Ovary (tissue), 9 donors: Measurements from ENCODE around the gene ATP5MC2. TPM values are rescaled to one million over a fixed set of nuclear protein-coding genes. Genes with fewer than 3 reads are reported as not detected.

Experiments
- DNase-seq, 5 donors: peaks; one replicate each; pipeline ENCODE4 v3.0.0-alpha.2; 2019 to 2020
- H3K27ac ChIP-seq, 2 donors: fragments of 200-600 bp; one replicate each; pipeline versions ENCODE4 v1.5.1 to v1.8.0; 2019 to 2022
- H3K27me3 ChIP-seq: fragments of 200-600 bp; one replicate; pipeline ENCODE4 v1.8.0; 2022
- H3K36me3 ChIP-seq: fragments of 200-600 bp; sonication (generic); one replicate; pipeline ENCODE4 v1.5.1; 2019
- H3K4me1 ChIP-seq: one replicate; pipeline ENCODE4 v1.8.1; 2013; ENCODE audit warnings: mild to moderate bottlenecking, moderate library complexity; ENCODE audit not compliant: insufficient read depth
- H3K4me3 ChIP-seq: fragments of 200-600 bp; sonication (generic); one replicate; pipeline ENCODE4 v1.5.1; 2017
- H3K9me3 ChIP-seq, 2 donors: fragments of 200-600 bp in 1 of 2; sonication (generic) in 1 of 2; one replicate each; pipeline versions ENCODE4 v1.5.1 to v1.8.1; 2013 to 2019; ENCODE audit warnings: mild to moderate bottlenecking in 1 of 2, moderate library complexity in 1 of 2
- EP300 ChIP-seq: sonication (generic); formaldehyde crosslinking; IDR thresholded peaks from one replicate; pipeline ENCODE4 v1.6.1; 2017; ENCODE audit warnings: antibody characterized with exemption
- POLR2A ChIP-seq: fragments of 450-650 bp; IDR thresholded peaks from one replicate; pipeline ENCODE4 v1.6.1; 2017; ENCODE audit warnings: antibody characterized with exemption, mild to moderate bottlenecking, moderate library complexity
- WGBS, 3 donors: extraction: QIAGEN DNeasy Blood & Tissue Kit in 1 of 3; methylation state at CpG; one replicate each; pipeline versions ENCODE4 v1.1.5 to v1.1.7; 2013 to 2017; 5-methylcytosine and 5-hydroxymethylcytosine counted together
- intact Hi-C, 4 donors: fragments of 100-400 bp; cut with DNase I; formaldehyde crosslinking; loops; one replicate each; pipeline versions ENCODE4 v1.11.0 to v1.15.1; 2022 to 2023
- polyA plus RNA-seq, 2 donors: library from polyadenylated mRNA; stranded (reverse); fragments of 200-250 nt in 1 of 2; fragments of 350-450 nt in 1 of 2; fragmentation: Illumina TruSeq in 1 of 2; extraction: RNeasy Lipid Tissue Mini Kit (QIAGEN cat#74804) in 1 of 2; gene quantifications; one replicate each; pipeline ENCODE4 v1.2.3, GENCODE V29; 2013 to 2014
- total RNA-seq, 7 donors: library from RNA; depleted of rRNA in 2 of 7; stranded (reverse); fragments of >200 nt in 2 of 7; fragmentation: NEBNext Ultra II Directional in 3 of 7; extraction: Animal tissue kit (Norgen Biotek cat#: 25700) in 3 of 7; gene quantifications; one replicate each; pipeline versions ENCODE4 v1.1.0 to v1.2.4, GENCODE V29; 2016 to 2023
- TF ChIP-seq, protein P1 (sequence below), 3 donors: fragments of 450-650 bp in 2 of 3; fragments of 200-600 bp in 1 of 3; IDR thresholded peaks; one replicate each; pipeline versions ENCODE4 v1.5.1 to v1.8.0; 2016 to 2022; ENCODE audit warnings: antibody characterized with exemption in 3 of 3, mild to moderate bottlenecking in 1 of 3
- donor health status: DM: no; HTN: no; CAD: no; lungs with moderate emphysema.
- donor health status: DM: no; HTN: no; CAD: no.
- donor health status: Bipolar disorder and iron deficiency.
- donor health status: DM: yes; HTN: yes; CAD: no.
- donor health status: DM: no; HTN: no; CAD: no.
- donor health status: DM: yes; HTN: yes; CAD: no.

ATP5MC2 gene
- total and polyA plus RNA-seq, 9 donors = 241 to 485 (median 297) TPM

DNA sequence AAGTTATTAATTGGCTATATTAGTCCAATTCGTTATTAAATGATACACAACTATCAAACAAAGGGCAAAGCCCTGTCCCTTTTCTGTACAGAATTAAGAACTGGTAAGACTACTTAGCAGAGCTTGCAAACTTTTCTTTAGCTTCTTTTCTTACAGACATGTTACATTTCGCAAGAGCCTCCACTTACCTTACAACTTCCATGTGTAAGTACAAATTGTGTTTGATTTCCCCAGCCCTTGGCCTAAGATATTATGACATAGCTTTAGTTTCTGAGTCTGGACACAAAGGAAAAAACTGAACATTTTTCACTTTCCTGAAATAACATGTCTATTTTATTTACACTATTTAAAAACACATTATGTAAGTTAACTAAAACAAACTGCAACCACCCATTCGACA, 51.4 kb downstream of the ATP5MC2 start:
- H3K4me3 ChIP-seq = peak overlapping the region; percentile 74
- peak overlapping the region in 1 of 2 donors; percentile 93 for H3K27ac ChIP-seq
- TF ChIP-seq EP300 (no peak), POLR2A (no peak)
- TF ChIP-seq, protein P1, sequence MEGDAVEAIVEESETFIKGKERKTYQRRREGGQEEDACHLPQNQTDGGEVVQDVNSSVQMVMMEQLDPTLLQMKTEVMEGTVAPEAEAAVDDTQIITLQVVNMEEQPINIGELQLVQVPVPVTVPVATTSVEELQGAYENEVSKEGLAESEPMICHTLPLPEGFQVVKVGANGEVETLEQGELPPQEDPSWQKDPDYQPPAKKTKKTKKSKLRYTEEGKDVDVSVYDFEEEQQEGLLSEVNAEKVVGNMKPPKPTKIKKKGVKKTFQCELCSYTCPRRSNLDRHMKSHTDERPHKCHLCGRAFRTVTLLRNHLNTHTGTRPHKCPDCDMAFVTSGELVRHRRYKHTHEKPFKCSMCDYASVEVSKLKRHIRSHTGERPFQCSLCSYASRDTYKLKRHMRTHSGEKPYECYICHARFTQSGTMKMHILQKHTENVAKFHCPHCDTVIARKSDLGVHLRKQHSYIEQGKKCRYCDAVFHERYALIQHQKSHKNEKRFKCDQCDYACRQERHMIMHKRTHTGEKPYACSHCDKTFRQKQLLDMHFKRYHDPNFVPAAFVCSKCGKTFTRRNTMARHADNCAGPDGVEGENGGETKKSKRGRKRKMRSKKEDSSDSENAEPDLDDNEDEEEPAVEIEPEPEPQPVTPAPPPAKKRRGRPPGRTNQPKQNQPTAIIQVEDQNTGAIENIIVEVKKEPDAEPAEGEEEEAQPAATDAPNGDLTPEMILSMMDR (IDR thresholded peaks at IDR 0.05) = no peak
- peaks cover 9% of the 10 kb centered on the region for H3K4me1 ChIP-seq
- intact Hi-C loops = loop anchor here in 1 of 4 donors (10.0 kb wide), 1 partner anchor 50 kb away; the partner anchor contains the start of gene ATP5MC2
- WGBS, 3 donors = 8 to 18% (median 10%) methylated on average over 3 of the region's 3 CpGs
- no peaks in the 10 kb centered on the region for H3K27me3 ChIP-seq
- H3K36me3 ChIP-seq = no peaks in the 10 kb centered on the region
- H3K9me3 ChIP-seq = no peaks in the 10 kb centered on the region
- DNase-seq = no peak

DNA sequence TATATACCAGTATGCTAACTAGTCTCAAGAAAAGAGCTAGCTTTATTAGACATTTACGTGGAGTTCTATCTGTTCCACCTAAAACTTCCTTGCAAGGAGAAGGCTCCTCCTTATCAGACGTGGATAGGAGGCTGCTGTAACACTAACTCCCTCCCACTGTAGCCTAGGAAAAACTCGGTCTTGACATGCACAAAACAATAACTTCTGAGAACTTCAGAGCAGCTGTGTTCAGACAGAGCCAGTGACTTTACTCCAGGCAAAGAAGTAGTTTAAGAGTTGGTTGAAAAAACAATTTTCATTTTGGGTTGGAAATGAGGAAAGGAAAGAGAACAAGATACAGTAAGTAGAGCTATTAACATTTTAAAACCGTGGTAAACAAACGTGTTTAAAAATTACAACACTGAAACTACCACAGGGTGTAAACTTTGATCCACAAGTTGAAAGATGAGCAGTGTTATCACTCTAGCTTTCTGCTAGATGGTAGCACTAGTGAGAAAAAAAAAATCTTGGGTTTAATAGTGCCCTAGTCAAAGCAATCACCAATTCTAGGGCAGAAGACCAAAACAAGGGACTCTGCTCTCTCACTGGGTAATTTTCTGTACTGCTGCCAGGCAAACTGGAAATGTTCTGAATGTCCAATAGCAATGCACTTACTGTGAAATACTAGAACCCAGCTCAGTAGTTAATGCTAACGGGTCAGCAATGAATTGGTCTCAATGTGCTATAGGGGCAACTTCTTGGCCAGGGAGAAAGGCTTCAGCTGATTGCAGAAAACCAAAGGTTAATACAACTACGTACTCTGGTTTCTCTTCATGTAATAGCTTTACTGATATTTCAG, 52.1 kb downstream of the ATP5MC2 start:
- Histone ChIP-seq H3K36me3 (no peaks in the 10 kb centered on the region), H3K9me3 (no peaks in the 10 kb centered on the region), H3K27ac (peak overlapping the region in 1 of 2 donors; percentile 93), H3K4me3 (peak overlapping the region; percentile 74), H3K27me3 (no peaks in the 10 kb centered on the region), H3K4me1 (peaks cover 10% of the 10 kb centered on the region)
- 2 to 4% (median 3%) methylated on average over 7 of the region's 7 CpGs for WGBS, 3 donors
- intact Hi-C loops = loop anchor here in 1 of 4 donors (10.0 kb wide), 1 partner anchor 51 kb away; the partner anchor contains the start of gene ATP5MC2
- TF ChIP-seq EP300 = no peak
- TF ChIP-seq, protein P1 (IDR thresholded peaks at IDR 0.05) = no peak
- TF ChIP-seq POLR2A = no peak
- peak in 2 of 5 donors; percentile 23 to 37 for DNase-seq

DNA sequence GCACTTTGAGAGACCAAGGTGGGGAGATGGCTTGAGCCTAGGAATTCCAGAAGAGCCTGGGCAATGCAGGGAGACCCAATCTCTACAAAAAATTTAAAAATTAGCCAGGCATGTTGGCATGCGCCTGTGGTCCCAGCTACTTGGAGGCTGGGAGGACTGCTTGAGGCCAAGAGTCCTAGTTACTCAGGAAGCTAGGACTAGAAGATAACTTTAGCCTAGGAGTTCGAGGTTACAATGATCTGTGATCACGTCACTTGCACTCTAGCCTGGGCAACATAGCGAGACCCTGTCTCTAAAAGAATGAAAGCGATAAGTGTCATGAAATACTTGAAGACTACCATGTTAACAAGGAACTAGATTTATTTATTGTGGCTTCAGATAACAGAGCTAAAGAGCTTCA, 53.2 kb downstream of the ATP5MC2 start:
- H3K9me3 ChIP-seq = no peaks in the 10 kb centered on the region
- no peak for TF ChIP-seq EP300
- no peak for TF ChIP-seq POLR2A
- TF ChIP-seq, protein P1 (IDR thresholded peaks at IDR 0.05) = no peak
- no peak for DNase-seq
- 92 to 94% (median 92%) methylated on average over 5 of the region's 5 CpGs for WGBS, 3 donors
- intact Hi-C loops = loop anchor here in 1 of 4 donors (10.0 kb wide), 1 partner anchor 52 kb away; the partner anchor contains the start of gene ATP5MC2
- no peak overlapping the region for H3K4me3 ChIP-seq
- peak overlapping the region in 1 of 2 donors; percentile 93 for H3K27ac ChIP-seq
- H3K4me1 ChIP-seq = peaks cover 13% of the 10 kb centered on the region
- H3K27me3 ChIP-seq = no peaks in the 10 kb centered on the region
- H3K36me3 ChIP-seq = no peaks in the 10 kb centered on the region

GRCh38 chr12:53618275-53618674, 57.6 kb downstream of the ATP5MC2 start:
- intact Hi-C loops = no loop called here
- 0 to 2% (median 0%) methylated on average over 3 of the region's 3 CpGs for WGBS, 3 donors
- H3K27ac ChIP-seq = peak overlapping the region in 1 of 2 donors; percentile 10

More at GRCh38 chr12:53618275-53618674, 57.6 kb downstream of the ATP5MC2 start:
- Histone ChIP-seq H3K4me3 (peak overlapping the region; percentile 6), H3K36me3 (no peaks in the 10 kb centered on the region), H3K9me3 (no peaks in the 10 kb centered on the region), H3K4me1 (peaks cover 19% of the 10 kb centered on the region), H3K27me3 (no peaks in the 10 kb centered on the region)
- DNase-seq = no peak
- TF ChIP-seq POLR2A = no peak
- TF ChIP-seq, protein P1 (IDR thresholded peaks at IDR 0.05) = no peak
- no peak for TF ChIP-seq EP300
